Lower leg skin (tissue), 4 donors: ENCODE data around the gene SLC16A3. TPM values are rescaled to one million over a fixed set of nuclear protein-coding genes. Genes with fewer than 3 reads are reported as not detected.

ENCODE experiments used
- DNase-seq, 2 donors: peaks; one replicate each; pipeline ENCODE4 v3.0.0-alpha.2; 2019; ENCODE audit warnings: low spot score in 2 of 2
- H3K4me3 ChIP-seq: fragments of 200-600 bp; sonication (generic); 2 replicates; pipeline ENCODE4 v1.5.1; 2017; ENCODE audit warnings: mild to moderate bottlenecking, low read depth; ENCODE audit not compliant: poor library complexity, severe bottlenecking
- POLR2A ChIP-seq, 2 donors: fragments of 450-650 bp; IDR thresholded peaks; one replicate each; pipeline ENCODE4 v1.6.1; 2016 to 2017; ENCODE audit warnings: antibody characterized with exemption in 2 of 2, mild to moderate bottlenecking in 1 of 2, moderate library complexity in 1 of 2
- WGBS, 2 donors: methylation state at CpG; one replicate each; pipeline ENCODE4 v1.1.5; 2018; 5-methylcytosine and 5-hydroxymethylcytosine counted together
- intact Hi-C: fragments of 100-400 bp; cut with DNase I; formaldehyde crosslinking; loops from one replicate; pipeline ENCODE4 v1.15.0; 2023; ENCODE audit warnings: low total_unique reads
- total RNA-seq, 4 donors: library from RNA; depleted of rRNA; stranded (reverse); fragments of >200 nt; gene quantifications; one replicate each; pipeline ENCODE4 v1.1.0, GENCODE V29; 2016
- TF ChIP-seq, protein P1 (sequence below), 3 donors: fragments of 450-650 bp; IDR thresholded peaks; one replicate each; pipeline ENCODE4 v1.5.1; 2016; ENCODE audit warnings: antibody characterized with exemption in 3 of 3, mild to moderate bottlenecking in 3 of 3, moderate library complexity in 2 of 3

SLC16A3 gene
- total RNA-seq, 4 donors from 2014 or later, result 10.0 to 18.5 (median 15.2) TPM

- TF ChIP-seq POLR2A (IDR thresholded peaks at IDR 0.05), result no peak
- TF ChIP-seq, protein P1, sequence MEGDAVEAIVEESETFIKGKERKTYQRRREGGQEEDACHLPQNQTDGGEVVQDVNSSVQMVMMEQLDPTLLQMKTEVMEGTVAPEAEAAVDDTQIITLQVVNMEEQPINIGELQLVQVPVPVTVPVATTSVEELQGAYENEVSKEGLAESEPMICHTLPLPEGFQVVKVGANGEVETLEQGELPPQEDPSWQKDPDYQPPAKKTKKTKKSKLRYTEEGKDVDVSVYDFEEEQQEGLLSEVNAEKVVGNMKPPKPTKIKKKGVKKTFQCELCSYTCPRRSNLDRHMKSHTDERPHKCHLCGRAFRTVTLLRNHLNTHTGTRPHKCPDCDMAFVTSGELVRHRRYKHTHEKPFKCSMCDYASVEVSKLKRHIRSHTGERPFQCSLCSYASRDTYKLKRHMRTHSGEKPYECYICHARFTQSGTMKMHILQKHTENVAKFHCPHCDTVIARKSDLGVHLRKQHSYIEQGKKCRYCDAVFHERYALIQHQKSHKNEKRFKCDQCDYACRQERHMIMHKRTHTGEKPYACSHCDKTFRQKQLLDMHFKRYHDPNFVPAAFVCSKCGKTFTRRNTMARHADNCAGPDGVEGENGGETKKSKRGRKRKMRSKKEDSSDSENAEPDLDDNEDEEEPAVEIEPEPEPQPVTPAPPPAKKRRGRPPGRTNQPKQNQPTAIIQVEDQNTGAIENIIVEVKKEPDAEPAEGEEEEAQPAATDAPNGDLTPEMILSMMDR (IDR thresholded peaks at IDR 0.05), result no peak
- H3K4me3 ChIP-seq, result no peak overlapping the region
- no peak for DNase-seq
- WGBS, 2 donors, result 31 to 36% methylated on average over 27 of the region's 27 CpGs
- intact Hi-C loops, result no loop called here
These were observed 17.7 kb downstream of the SLC16A3 start for GRCh38 chr17:82246365-82247181.

GRCh38 chr17:82247182-82247823, 18.5 kb downstream of the SLC16A3 start:
- H3K4me3 ChIP-seq, result no peak overlapping the region
- intact Hi-C loops, result no loop called here
- TF ChIP-seq, protein P1 (IDR thresholded peaks at IDR 0.05), result no peak
- no peak for TF ChIP-seq POLR2A (IDR thresholded peaks at IDR 0.05)
- no peak for DNase-seq
- WGBS, 2 donors, result 59 to 65% methylated on average over 21 of the region's 22 CpGs

DNA sequence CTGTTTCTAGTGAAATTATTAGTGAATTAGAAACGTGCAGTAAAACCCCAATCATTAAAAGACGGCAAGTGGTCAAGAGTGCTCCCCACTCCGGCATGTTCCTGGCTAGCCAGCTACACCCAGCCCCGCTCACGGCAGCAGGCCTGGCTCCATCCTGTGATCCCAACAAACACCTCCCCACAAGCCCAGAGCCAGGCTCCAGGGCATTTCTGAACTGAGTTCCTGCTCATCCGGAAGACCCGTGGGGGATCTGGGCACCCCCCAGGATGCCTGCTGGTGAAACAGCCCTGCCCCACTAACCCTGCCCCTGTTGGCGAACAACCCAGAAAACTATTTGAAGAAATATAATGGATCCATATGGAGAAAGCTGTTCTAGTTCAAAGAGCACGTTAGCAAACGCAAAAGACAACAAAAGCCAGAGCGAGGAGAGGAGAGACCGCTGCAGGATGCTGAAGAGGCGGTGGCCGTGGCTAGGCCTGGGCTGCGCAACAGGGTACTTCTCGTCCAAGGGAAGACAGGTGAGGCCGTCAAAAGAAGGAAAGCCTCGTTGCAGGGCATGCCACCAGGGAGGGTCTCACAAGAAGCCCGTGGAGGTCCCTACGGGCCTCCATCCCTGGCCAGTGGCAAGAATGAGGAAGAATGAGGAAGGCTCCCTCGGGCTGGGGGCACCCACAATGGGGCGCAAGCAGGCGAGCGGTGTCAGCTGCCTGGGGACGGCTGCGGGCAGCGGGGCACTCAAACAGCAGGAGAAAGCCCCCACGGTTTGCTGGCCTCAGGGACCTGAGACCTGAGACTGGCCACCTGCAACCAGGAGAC, 19.2 kb downstream of the SLC16A3 start:
- TF ChIP-seq, protein P1 (IDR thresholded peaks at IDR 0.05), result no peak
- TF ChIP-seq POLR2A (IDR thresholded peaks at IDR 0.05), result no peak
- peak in 1 of 2 donors; percentile 82 for DNase-seq
- H3K4me3 ChIP-seq, result no peak overlapping the region
- 88% methylated on average over 28 of the region's 28 CpGs for WGBS, 2 donors
- intact Hi-C loops, result no loop called here

DNA sequence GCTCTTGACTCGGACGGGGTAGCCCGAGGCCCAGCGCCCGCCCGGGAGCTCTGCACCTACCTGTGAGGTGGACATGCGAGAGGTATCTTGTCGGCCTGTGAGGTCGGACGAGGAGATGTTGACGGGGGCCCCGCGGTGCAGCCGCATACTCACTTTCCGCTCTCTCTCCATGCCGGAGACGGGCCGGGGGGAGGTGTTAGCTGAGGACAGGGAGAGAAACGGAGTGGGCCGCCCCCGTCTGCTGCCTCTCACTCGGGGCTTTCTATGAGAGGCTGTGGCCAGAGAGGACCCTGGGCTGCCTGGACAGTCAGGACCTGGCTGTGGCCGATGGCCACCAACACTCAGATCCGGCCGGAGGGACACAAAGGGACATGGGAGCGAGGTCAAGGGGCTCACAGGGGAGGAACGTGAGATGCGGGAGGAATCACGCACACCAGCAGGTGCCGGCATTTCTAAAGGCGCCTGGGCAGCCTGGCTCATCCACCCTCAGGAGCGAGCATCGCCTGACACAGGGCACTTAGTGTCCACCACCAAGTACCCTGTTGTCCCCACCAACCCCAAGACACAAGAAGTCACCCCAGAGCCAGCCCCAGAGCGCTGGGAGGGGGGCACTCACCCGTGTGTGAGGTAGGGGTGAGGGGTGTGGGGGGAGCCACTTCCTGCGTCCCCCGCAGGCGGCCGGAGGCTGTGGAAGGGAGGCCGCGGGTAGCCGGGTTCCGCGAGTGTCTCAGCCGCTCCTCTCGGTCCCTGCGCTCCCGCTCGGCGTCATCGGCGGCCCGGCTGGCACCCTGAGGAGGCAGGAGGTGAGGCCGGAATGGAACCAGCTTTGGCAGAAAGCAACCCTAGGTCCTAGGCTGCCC, 20.2 kb downstream of the SLC16A3 start:
- intact Hi-C loops, result no loop called here
- DNase-seq, result peak in 1 of 2 donors; percentile 82
- TF ChIP-seq, protein P1 (IDR thresholded peaks at IDR 0.05), result no peak
- no peak for TF ChIP-seq POLR2A (IDR thresholded peaks at IDR 0.05)
- 94 to 96% methylated on average over 54 of the region's 54 CpGs for WGBS, 2 donors
- H3K4me3 ChIP-seq, result no peak overlapping the region
